Measurements from ENCODE around the gene THYN1. TPM values are rescaled to one million over a fixed set of nuclear protein-coding genes. Genes with fewer than 3 reads are reported as not detected.
"Not testable (repeated sequence)": the region's sequence is repeated elsewhere in the genome, so short reads cannot be mapped to it uniquely, and the experiment has no call there.

The THYN1 gene
- total RNA-seq, result 10 to 100 TPM; 28.5 to 32.0 TPM
- long read RNA-seq, transcript THYN1-203 (8 exons, 943 nt), result major isoform, 20 of 41 reads
- long read RNA-seq, transcript THYN1-204 (8 exons, 893 nt), result minor isoform, 6 of 41 reads
- long read RNA-seq, partial matches to known transcripts, result 4 of 41 reads
- long read RNA-seq, other reads (novel, unspliced or antisense), result 5 of 41 reads

DNA sequence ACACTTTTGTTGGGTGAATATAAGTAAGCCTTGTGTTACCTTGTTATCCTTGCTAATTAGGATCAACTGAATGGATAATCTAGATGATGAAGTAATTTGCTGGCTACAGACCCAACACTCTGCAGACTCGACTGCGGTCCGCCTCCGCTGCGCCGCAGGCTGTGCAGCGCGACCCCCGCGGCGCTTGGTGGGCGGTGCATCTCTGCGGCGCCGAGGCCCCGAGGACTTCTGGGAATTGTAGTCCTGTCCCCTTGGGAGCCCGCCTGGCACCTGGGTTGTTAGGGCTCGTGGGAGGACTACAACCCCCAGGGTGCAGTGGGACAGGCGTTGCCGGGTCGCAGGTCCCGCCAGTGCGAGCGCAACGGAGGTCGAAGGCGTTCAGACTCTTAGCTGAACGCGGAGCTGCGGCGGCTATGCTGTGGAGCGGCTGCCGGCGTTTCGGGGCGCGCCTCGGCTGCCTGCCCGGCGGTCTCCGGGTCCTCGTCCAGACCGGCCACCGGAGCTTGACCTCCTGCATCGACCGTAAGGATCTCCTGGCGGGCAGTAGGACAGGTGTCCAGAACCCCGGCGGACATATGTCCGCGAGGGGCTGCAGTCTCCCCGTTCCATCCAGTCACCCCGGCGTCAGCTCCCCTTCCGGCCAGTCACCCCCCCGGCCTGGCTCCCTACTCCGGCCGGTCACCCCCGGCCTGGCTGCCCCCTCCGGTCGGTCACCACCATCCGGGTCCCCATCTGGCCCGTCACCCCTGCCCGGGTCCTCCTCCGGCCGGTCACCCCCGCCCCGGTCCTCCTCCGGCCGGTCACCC, at the start of gene THYN1, which contains the start of gene ACAD8:
THYN1 (minus strand) TSS at position 165 of the 806 bp plus-strand sequence. CDS start 470 bp downstream, outside the sequence.
ACAD8 (plus strand) TSS at position 381 of the 806 bp plus-strand sequence; CDS start at position 414, 33 bp downstream.
- intact Hi-C loops (cut with DNase I, micrococcal nuclease), result no loop called here
- DNase-seq (peak; percentile 96 to 97), ATAC-seq (peak; percentile 99)

DNA sequence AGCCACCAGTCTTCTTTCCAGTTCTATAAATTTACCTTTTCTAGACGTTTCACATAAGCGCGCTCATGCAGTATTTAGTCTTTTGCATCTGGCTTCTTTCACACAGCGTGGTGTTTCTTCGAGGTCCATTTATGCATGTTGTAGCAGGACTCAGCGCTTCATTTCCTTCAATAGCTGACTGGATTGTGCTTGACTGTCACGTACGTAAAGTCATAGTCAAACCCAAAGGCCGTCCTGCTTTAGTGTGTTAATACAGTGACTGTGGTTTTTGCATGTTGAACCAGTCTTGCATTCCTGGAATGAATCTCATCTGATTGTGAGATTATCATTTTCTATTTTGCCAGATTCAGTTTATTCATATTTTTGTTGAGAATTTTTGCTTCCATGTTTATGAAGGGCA, 41.5 kb upstream of the THYN1 start:
- DNase-seq, result no peak
- intact Hi-C loops (cut with DNase I, micrococcal nuclease), result no loop called here
- no peak for ATAC-seq

DNA sequence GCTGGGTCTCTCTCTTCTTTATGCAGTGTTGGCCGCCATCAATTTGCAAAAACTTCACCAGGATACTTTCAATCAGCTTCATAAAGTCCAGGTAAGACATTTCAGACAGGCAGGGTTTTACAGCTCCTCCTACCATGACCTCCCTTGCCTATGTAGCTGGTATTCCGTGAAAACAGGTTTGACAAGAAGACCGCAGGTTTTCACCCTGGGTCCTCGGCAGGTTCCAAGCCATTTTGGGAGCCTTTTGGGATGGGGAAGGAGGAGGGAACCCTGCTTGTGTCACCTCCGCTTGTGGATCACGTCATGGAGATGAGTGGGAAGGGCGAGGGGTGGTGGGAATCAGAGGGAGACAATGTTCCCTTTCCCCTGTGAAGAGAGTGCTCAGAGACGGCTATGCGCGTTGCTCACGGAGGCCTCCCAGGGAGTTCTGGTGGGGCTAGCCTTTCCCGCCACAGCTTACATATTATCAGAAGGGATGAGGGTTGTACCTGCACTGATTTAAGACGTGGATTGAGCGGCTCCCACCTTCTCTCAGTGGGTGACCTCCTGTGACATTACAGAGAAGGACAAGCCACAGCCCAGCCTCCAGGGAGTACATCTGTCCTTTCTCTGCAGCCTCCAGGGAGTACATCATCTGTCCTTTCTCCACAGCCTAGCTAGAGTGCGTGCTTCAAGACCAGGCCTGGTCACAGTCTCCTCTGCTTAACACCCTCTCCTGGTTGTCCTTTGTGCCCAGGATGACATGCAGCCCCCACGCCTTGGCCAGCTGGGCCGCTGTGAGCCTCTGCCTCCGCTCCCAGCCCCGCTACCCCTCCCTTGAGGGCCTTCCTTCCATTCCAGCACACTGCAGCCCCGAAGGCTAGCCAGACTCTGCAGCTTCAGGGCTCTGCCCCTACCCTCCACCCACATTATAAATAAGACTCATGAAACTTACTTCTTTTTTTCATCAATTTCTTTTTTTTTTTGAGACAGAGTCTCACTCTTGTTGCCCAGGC, 40.3 kb upstream of the THYN1 start:
- intact Hi-C loops (cut with DNase I, micrococcal nuclease), result no loop called here
- ATAC-seq, result no peak
- DNase-seq, result no peak

DNA sequence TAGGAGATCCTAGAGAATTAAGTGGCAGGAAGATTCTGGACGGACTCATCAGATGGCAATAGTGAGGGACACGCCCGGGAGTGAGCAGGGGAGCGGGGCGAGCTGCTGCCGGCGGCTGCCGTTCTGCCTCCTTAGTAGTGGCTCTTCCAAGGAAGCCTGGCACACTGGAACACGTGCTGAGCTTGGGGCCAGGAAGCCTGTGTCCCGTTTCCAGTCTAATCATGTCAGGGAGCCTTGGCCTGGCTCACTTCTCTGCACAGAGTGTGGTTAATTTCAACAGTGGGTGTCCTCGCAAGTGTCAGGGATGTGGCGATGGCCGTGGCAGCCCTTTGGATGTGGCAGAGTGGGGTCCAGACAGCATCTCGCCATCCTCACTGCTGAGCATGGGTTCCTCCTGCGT, 39.5 kb upstream of the THYN1 start:
- intact Hi-C loops (cut with DNase I, micrococcal nuclease), result no loop called here
- ATAC-seq (no peak), DNase-seq (no peak)

DNA sequence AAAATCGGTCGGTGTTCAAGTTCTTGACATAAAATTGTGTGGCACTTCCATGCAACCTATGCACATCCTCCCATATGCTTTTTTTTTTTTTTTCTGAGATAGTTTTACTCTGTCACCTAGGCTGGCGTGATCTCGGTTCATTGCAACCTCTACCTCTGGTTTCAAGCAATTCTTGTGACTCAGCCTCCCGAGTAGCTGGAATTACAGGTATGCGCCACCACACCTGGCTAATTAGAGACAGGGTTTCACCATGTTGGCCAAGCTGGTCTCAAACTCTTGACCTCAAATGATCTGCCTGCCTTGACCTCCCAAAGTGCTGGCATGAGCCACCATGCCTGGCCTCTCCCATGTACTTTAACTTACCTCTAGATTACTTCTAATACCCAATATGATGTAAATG, 38.0 kb upstream of the THYN1 start:
- intact Hi-C loops (cut with DNase I, micrococcal nuclease), result no loop called here
- ATAC-seq (no peak), DNase-seq (no peak)

DNA sequence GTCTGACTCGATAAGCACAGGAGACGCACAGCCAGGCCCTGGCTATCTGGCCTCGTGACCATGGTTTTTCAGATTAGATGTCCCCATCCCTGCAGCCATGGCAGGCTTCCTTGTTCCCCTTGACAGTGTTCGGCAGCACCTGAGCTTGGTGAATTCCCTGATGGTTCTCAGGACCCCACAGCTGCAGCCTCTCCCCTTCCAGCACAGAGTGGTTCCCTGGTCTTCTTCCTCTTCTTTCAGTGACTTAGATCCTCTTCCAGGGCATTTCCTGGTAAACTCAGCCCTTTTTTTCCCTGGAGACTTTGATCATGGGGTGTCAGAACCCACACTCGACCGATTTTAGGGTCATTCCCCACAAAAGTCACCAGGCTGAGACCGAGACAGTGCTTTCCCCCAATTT, 37.5 kb upstream of the THYN1 start:
- intact Hi-C loops (cut with DNase I, micrococcal nuclease), result no loop called here
- ATAC-seq, result no peak
- no peak for DNase-seq

DNA sequence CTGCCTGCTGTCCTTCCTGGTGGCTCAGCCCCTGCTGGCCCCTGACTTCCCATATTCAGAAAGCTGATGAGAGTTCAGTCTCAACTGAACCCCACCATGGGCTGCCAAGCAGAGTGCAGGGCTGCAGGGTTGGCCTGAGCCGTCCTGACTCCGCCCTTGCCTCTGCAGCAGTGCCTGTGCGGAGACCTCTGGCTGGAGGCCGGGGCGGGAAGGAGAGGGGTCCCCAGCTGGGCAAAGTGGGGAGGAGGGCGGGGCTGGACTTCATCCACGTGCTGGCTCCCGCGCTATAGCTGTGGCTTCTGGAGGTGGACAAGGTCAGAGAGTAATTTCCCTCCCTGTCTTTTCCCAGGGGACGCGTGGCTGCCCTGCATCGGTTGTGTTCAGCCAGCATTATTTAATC, 36.6 kb upstream of the THYN1 start:
- intact Hi-C loops (cut with DNase I, micrococcal nuclease), result no loop called here
- DNase-seq (no peak), ATAC-seq (no peak)

DNA sequence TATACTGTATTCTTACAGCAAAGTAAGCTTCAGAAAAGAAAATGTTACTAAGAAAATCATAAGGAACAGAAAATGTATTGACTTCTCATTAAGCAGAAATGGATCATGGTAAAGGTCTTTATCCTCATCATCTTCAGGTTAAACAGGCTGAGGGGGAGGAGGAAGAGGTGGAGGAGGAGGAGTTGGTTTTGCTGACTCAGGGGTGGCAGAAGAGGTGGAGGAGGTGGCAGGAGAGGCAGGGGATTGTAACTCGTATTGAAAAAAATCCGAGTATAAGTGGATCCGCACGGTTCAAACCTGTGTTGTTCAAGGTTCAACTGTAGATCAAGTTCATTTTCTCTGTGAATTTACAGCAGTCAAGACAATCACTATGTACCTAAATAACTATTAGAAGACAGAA, 36.0 kb upstream of the THYN1 start:
- intact Hi-C loops (cut with DNase I, micrococcal nuclease), result no loop called here
- no peak for ATAC-seq
- no peak for DNase-seq

DNA sequence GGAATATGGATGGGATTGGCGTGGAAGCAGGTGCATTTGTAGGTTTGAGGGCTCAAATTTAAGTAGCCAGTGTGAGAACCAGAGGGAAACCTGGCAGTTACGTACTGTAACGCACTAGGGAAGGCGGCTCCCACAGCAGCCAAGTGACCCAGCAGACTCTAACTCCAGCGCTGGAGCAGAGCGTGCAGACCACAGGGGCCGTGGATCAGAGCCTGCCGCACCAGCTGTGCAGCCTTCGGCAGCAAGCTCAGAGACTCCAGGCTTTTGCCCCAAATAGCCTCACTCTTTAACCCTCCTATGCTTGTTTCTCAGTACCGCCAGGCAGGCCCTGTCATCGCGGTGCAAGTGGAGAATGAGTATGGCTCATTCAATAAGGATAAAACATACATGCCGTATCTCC, 35.3 kb upstream of the THYN1 start:
- DNase-seq, result no peak
- intact Hi-C loops (cut with DNase I, micrococcal nuclease), result no loop called here
- ATAC-seq, result no peak

DNA sequence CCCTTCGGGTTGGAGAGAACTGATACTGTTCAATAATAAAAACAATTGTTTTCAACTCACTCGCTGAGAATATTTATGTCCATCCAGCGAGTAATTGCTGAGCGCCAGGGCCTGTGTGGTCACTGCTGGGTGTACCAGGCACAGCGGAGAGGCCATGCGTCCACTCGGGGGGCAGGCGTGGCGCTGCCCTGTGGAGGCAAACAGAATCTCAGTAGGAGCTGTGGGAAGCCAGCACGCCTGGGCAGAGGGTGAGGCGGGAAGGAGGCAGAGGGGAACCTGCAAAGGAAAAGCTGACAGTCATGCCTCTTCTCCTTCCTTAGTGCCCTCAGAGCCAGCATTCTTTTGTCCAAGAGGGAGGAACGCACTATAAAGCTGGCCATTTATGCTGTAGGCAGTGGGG, 34.4 kb upstream of the THYN1 start:
- intact Hi-C loops (cut with DNase I, micrococcal nuclease), result no loop called here
- ATAC-seq, result no peak
- DNase-seq, result no peak

DNA sequence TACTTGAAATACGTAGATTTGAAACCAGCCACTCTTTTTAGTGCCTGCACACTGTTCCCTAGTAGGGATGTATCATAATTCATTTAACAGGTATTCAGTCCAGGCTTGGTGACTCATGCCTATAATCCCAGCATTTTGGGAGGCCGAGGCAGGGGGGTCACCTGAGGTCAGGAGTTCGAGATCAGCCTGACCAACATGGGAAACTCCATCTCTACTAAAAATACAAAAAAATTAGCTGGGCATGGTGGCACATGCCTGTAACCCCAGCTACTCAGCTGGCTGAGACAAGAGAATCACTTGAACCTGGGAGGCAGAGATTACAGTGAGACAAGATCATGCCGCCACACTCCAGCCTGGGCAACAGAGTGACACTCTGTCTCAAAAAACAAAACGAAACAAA, 31.2 kb upstream of the THYN1 start:
- intact Hi-C loops (cut with DNase I, micrococcal nuclease); DNase-seq; ATAC-seq: not testable (repeated sequence)

DNA sequence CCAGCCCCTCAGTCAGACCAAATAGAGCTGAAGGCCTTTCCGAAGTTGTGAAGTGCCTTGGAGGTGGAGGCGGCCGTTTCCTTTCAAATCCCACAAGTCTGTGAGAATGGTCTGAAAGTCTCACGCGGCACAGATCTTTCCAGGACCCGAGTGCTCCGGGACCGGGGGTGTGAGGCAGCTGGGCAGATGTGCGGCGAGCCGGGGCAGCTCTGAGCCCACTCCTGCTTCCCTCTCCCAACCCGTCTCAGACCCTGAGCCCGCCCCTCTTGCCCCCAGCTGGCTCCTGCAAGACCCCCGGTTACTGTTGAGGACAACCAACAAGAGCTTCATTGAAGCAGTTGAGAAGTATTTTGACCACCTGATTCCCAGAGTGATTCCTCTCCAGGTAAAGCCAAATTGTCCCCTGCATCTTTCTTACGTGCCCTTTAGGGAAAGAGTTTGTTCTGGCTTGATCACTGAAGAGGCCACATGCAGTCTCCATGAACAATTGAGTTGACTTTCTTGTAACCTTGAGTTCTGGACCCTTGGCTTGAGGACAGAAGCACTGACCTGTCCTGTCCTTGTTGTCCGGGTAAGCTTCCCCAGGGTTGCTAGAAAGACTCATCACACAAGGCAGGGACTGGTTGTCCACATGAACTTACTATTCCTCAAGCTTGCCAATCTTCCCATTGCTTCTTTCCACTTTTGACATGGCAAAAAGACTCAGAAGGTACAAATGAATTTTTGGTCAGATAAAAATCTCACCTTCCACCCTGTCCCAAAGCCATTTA, 30.5 kb upstream of the THYN1 start:
- intact Hi-C loops (cut with DNase I, micrococcal nuclease), result no loop called here
- ATAC-seq (no peak), DNase-seq (no peak)

DNA sequence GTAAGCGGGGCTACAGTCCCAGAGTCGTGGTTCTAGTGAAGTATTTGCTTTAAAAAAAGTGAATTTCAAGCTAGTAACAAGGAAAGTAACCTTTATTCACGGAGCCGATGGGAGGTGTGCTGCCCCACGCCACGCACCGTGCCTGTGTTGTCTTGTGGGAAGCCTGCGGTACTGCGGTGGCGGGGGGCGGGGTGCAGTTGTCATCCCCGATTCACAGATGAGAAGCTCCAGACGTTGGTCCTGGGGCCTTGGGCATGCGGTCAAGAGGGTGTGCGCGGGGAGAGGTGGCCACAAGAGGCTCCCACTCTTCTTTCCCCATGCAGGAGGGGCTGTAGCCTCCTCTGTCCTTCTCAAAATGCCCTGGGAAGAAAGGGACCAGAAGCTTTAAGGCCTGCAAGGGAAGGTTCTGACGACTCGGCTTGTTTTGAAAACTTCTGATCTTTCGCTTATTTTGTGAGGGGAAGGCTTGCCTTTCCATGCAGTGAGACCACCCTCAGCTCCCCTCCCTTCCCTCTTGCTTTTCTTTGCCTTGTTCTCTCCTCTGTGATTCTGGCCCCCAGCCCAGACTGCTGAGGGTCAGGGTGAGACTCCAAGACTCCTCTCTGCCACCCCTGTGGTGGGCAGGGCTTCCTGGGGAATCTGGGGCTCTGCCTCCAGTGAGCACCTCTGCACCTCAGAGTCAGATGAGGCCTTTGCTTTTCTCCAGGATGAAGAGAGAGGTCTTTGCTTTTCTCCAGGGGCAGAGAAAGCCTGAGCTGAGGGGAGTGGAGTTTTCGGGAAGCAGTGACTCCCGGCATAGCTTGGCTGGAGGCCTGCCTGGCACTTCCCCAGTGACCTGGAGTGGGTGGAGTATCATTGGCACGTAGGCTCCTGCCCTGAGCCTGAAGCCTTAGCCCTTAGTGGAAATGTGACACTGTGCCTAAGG, 29.2 kb upstream of the THYN1 start:
- no peak for DNase-seq
- no peak for ATAC-seq
- intact Hi-C loops (cut with DNase I, micrococcal nuclease), result no loop called here

DNA sequence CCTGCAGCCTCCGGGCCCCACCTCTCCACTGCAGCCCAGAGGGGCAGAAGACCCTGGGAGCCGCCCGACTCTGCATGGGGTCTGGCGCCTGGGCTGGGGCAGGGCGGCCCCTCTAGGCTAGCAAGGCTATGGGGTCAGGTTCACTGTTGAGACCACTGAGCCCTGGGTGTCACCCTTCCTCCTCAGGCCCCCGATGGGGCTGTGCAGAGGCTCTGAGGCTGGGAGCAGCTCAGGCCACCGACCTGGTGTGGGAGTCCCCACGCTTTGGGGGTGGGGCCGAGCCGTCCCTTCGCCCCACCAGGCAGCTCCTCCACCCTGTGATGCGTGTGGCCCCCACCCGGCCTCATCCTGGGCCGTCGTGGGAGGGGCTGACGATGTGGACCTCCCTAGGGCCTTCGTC, 28.5 kb upstream of the THYN1 start:
- intact Hi-C loops (cut with DNase I, micrococcal nuclease); ATAC-seq; DNase-seq: not testable (repeated sequence)

DNA sequence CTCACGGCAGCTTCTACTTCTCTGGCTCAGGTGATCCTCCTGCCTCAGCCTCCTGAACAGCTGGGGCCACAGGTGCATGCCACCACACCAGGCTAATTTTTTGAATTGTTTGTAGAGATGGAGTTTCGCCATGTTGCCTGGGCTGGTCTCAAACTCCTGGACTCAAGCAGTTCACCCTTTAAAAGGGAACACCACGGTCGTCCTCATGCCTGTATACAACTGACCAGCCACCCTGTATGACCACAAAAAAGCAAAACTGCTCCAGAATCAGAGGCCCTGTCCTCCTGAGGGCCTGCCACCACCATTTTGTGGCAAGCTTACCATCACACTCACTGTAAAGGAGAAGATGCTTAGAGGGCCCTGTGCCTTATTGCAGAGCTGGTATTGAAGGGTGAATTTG, 25.2 kb upstream of the THYN1 start:
- no peak for ATAC-seq
- DNase-seq, result no peak
- intact Hi-C loops (cut with DNase I, micrococcal nuclease), result no loop called here

DNA sequence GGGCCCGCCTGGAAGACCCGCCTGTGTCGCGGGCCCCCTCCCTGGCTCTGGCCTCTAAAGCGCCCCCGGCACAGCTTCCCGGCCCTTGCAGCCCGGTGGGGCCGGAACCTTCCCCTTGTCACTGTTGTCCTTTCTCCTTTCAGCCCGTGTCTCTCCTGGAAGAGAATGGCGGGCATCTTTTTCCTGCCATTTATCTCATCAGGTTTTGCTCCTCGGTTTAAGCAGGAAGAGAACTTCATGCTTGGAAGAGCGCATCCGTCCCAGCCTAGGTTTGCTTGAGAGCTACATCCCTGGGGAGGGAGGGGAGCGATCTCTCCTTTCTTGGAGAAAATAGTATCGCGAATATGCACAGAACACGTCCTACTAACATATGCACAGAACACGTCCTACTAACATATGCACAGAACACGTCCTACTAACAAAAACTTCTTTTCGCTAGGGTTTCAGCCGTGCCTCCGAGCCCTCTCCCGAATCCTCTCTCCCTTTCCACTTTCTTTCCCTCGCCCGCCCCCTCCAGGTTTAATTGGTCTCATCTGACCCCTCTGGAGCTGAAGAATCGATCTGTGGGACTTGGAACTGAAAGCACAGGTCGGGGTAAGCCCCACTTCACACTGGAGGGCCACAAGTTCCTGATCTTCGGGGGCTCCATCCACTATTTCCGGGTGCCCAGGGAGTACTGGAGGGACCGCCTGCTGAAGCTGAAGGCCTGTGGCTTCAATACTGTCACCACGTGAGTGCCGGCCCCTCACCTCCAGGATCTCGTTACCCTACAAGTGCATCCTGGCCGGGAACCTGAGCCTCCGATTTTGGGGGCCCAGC, 24.2 kb upstream of the THYN1 start:
- intact Hi-C loops (cut with DNase I, micrococcal nuclease), result no loop called here
- ATAC-seq (no peak), DNase-seq (no peak)
